CD4-positive, alpha-beta memory T cell (primary cell): Measurements from ENCODE around the gene MCM8. TPM values are rescaled to one million over a fixed set of nuclear protein-coding genes. Genes with fewer than 3 reads are reported as not detected.

Source experiments
- CTCF ChIA-PET: fragments of 350-600 bp; sonication (Branson Sonifier 250); formaldehyde crosslinking; loops from one replicate; lab custom pipeline; 2021; ENCODE audit warnings: inconsistent platforms; ENCODE audit not compliant: partially characterized antibody; lab: Charles Lee
- POLR2A ChIA-PET: fragments of 350-600 bp; sonication (Branson Sonifier 250); formaldehyde crosslinking; loops from one replicate; lab custom pipeline; 2021; ENCODE audit not compliant: partially characterized antibody; lab: Charles Lee
- DNase-seq, 5 donors: peaks; one replicate each; pipeline versions ENCODE4 v3.0.0 to v3.0.0-alpha.2; 2020 to 2022; ENCODE audit warnings: mixed read lengths in 1 of 5
- H3K27ac ChIP-seq: one replicate; pipeline ENCODE4 v1.7.0; 2013; ENCODE audit warnings: low read depth, low read length
- H3K27me3 ChIP-seq: 2 replicates; pipeline ENCODE4 v1.7.0; 2013; ENCODE audit warnings: mild to moderate bottlenecking, low read length, moderate library complexity; ENCODE audit not compliant: insufficient read depth
- H3K36me3 ChIP-seq: 2 replicates; pipeline ENCODE4 v1.7.0; 2013; ENCODE audit warnings: mild to moderate bottlenecking, low read length, moderate library complexity; ENCODE audit not compliant: insufficient read depth
- H3K4me1 ChIP-seq: 2 replicates; pipeline ENCODE4 v1.7.0; 2013; ENCODE audit warnings: mild to moderate bottlenecking, low read length, moderate library complexity; ENCODE audit not compliant: insufficient read depth
- H3K4me3 ChIP-seq, 2 donors: one replicate each; pipeline ENCODE4 v1.7.0; 2013; ENCODE audit warnings: low read length in 2 of 2, mild to moderate bottlenecking in 1 of 2
- H3K9me3 ChIP-seq, 2 donors: one replicate each; pipeline ENCODE4 v1.7.0; 2013; ENCODE audit warnings: low read length in 2 of 2, control low read depth in 1 of 2; ENCODE audit not compliant: control insufficient read depth in 1 of 2
- H3K27ac Mint-ChIP-seq, 7 donors: one replicate each; pipeline ENCODE4 v1.8.0; 2020 to 2021; ENCODE audit warnings: mixed read lengths in 7 of 7, mild to moderate bottlenecking in 6 of 7, inconsistent platforms in 3 of 7, moderate library complexity in 3 of 7
- H3K27me3 Mint-ChIP-seq, 2 donors: one replicate each; pipeline ENCODE4 v1.8.0; 2020 to 2021; ENCODE audit warnings: mixed read lengths in 2 of 2
- H3K36me3 Mint-ChIP-seq, 2 donors: one replicate each; pipeline ENCODE4 v1.8.0; 2020 to 2021; ENCODE audit warnings: mixed read lengths in 2 of 2, inconsistent platforms in 1 of 2, mild to moderate bottlenecking in 1 of 2
- H3K4me1 Mint-ChIP-seq, 4 donors: one replicate each; pipeline ENCODE4 v1.8.0; 2020 to 2021; ENCODE audit warnings: mixed read lengths in 4 of 4, mild to moderate bottlenecking in 1 of 4
- H3K4me3 Mint-ChIP-seq, 8 donors: one replicate each; pipeline ENCODE4 v1.8.0; 2020 to 2021; ENCODE audit warnings: mixed read lengths in 8 of 8, mild to moderate bottlenecking in 7 of 8, moderate library complexity in 6 of 8, inconsistent platforms in 3 of 8
- H3K9me3 Mint-ChIP-seq, 8 donors: one replicate each; pipeline ENCODE4 v1.8.0; 2020 to 2021; ENCODE audit warnings: mixed read lengths in 8 of 8, mild to moderate bottlenecking in 5 of 8, inconsistent platforms in 3 of 8, moderate library complexity in 1 of 8
- intact Hi-C: fragments of 100-400 bp; cut with micrococcal nuclease; formaldehyde crosslinking; loops from one replicate; pipeline ENCODE4 v1.15.1; 2023
- polyA plus RNA-seq, 2 donors: library from polyadenylated mRNA; unstranded; fragments of 300-500 nt; fragmentation: Illumina TruSeq; gene quantifications; one replicate each; pipeline ENCODE4 v1.2.3, GENCODE V29; 2021
- total RNA-seq, 2 experiments: library from RNA; stranded (reverse); gene quantifications; one replicate each; pipeline ENCODE4 v1.2.3, GENCODE V29; 2021

MCM8 gene
- total and polyA plus RNA-seq, 4 experiments from 2014 or later = 0.78 to 11.1 (median 10.2) TPM; not detected in 1

DNA sequence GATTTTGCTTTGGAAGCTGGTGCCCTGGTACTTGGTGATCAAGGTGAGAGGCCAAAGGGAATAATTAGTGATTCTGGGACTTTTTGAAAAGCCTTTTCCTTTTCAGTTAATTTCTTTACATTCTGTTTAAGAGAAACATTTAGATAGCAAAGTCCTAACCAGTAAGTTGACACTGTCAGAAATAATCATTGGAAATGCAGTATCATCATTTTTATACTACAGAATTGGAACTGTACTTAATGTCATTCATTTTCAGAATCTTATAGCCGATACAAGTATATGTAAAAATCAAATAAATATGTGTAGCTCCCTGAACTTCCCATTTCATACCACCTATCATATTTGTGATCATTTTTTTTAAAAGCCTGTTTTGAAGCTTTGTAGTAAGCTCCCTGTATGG lies 27.5 kb downstream of the MCM8 start:
- H3K9me3 Mint-ChIP-seq = no peaks in the 10 kb centered on the region
- no peak for DNase-seq

DNA sequence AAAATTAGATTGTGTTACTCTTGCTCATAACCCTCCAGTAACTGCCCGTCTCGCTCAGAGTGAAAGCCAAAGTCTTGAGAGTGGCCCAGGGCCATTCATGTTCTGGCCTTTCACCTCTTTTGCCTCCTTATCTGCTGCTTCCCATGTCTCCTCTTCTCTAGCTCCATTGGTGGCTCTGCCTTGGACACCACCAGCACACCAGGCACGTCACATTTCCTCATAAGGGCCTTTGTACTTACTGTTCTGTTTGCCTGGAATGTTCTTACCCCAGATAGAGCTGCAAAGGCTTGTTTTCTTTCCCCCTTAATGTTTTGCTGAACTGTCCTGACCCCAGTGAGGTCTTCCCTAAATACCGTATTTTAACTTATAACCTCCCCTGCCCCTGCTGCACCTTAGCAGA lies 29.3 kb downstream of the MCM8 start:
- Mint-ChIP-seq H3K9me3 (no peaks in the 10 kb centered on the region), H3K27me3 (no peaks in the 10 kb centered on the region), H3K4me3 (no peak overlapping the region), H3K36me3 (peaks cover 33 to 44% of the 10 kb centered on the region in 2 donors), H3K4me1 (peaks cover 0 to 1% (median 0%) of the 10 kb centered on the region in 4 donors), H3K27ac (peak overlapping the region in 2 of 7 donors; percentile 68 to 90)
- H3K36me3 ChIP-seq = peaks cover 6% of the 10 kb centered on the region
- no peak overlapping the region for H3K27ac ChIP-seq
- no peaks in the 10 kb centered on the region for H3K9me3 ChIP-seq
- no peak for DNase-seq
- no peaks in the 10 kb centered on the region for H3K4me1 ChIP-seq
- POLR2A ChIA-PET = no interaction called here
- CTCF ChIA-PET = no interaction called here
- no peaks in the 10 kb centered on the region for H3K27me3 ChIP-seq
- intact Hi-C loops = no loop called here
- H3K4me3 ChIP-seq = no peak overlapping the region

More for the DNA sequence above, 27.5 kb downstream of the MCM8 start:
- Histone ChIP-seq H3K4me3 (no peak overlapping the region), H3K9me3 (no peaks in the 10 kb centered on the region), H3K4me1 (no peaks in the 10 kb centered on the region), H3K27ac (no peak overlapping the region), H3K27me3 (no peaks in the 10 kb centered on the region), H3K36me3 (peaks cover 8% of the 10 kb centered on the region)
- Mint-ChIP-seq H3K36me3 (peaks cover 32 to 40% of the 10 kb centered on the region in 2 donors), H3K4me3 (no peak overlapping the region), H3K27me3 (no peaks in the 10 kb centered on the region), H3K4me1 (no peaks in the 10 kb centered on the region), H3K27ac (no peak overlapping the region)
- ChIA-PET POLR2A (no interaction called here), CTCF (interaction anchor here (0.6 kb wide), 2 partner anchors 10 to 95 kb away, joined by 3 to 5 read pairs; no protein-coding TSS in a partner anchor)
- intact Hi-C loops = no loop called here

DNA sequence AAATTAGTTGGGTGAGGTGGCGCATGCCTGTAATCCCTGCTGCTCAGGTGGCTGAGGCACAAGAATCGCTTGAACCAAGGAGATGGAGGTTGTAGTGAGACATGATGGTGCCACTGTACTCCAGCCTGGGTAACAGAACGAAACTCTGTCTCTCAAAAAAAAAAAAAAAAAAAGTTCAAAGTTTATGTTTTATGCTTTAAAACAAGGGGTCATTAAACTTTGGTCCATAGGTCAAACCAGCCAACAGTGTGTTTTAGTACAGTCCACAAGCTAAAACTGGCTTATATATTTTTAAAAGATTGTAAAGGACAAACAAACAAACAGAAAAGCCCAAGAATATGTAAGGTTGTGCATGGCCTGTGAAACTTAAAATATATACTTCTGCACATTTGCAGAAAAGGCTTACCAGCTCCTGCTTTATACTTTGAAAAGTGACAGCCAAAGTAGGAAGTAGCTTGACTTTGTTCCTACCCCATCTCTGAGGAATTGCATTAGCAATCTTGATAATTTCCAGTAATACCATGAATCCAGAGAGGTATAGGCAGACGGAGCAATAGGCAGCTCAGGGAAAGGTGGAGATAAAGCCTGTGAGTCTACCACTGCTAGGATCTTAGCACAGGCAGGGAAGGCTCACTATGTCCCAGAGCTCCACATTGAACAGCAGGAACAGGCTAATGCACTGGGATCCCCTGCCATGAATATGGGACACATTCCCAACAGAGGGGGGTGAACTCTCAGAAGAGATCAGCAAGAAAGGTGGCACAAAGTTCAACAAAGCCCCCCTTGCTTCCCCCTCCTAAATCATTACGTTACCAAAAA lies 30.5 kb downstream of the MCM8 start:
- H3K4me3 ChIP-seq = no peak overlapping the region
- H3K27me3 Mint-ChIP-seq = no peaks in the 10 kb centered on the region
- ChIA-PET POLR2A (no interaction called here), CTCF (interaction anchor here (0.7 to 1.1 kb wide), 2 partner anchors 9 to 157 kb away, joined by 3 read pairs; no protein-coding TSS in a partner anchor)
- intact Hi-C loops = no loop called here
- peaks cover 6% of the 10 kb centered on the region for H3K36me3 ChIP-seq
- H3K27ac ChIP-seq = no peak overlapping the region
- H3K27me3 ChIP-seq = no peaks in the 10 kb centered on the region
- peak overlapping the region in 1 of 7 donors; percentile 43 for H3K27ac Mint-ChIP-seq
- H3K9me3 ChIP-seq = no peaks in the 10 kb centered on the region
- H3K4me1 Mint-ChIP-seq = peaks cover 0 to 4% (median under 1%) of the 10 kb centered on the region in 4 donors
- H3K36me3 Mint-ChIP-seq = peaks cover 34 to 44% of the 10 kb centered on the region in 2 donors
- DNase-seq = no peak
- H3K9me3 Mint-ChIP-seq = no peaks in the 10 kb centered on the region
- H3K4me3 Mint-ChIP-seq = no peak overlapping the region
- H3K4me1 ChIP-seq = no peaks in the 10 kb centered on the region

DNA sequence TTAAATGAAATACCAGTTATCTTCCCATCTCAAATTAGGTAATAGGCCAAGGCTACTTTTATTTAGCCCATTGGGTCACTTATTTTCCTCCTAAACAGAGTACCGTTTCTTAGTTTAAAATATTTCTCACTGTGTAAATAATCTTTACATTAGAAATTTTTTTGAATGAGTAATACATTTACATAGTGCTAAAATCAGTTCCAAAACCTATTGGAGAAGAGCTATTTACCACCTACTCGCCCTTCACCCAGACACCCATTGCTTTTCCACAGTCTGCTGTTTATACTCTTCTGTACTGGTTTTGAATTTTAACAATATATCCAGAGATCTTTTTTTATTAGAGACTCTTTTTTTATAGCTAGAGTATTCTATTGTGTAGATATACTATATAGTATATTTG lies 36.9 kb downstream of the MCM8 start:
- Histone ChIP-seq H3K27me3 (no peaks in the 10 kb centered on the region), H3K27ac (no peak overlapping the region), H3K36me3 (no peaks in the 10 kb centered on the region), H3K9me3 (no peaks in the 10 kb centered on the region), H3K4me1 (no peaks in the 10 kb centered on the region), H3K4me3 (no peak overlapping the region)
- Mint-ChIP-seq H3K4me1 (peaks cover 0 to 8% (median 2%) of the 10 kb centered on the region in 4 donors), H3K27me3 (no peaks in the 10 kb centered on the region), H3K36me3 (peaks cover 21 to 32% of the 10 kb centered on the region in 2 donors), H3K27ac (peak overlapping the region in 1 of 7 donors; percentile 32), H3K4me3 (no peak overlapping the region), H3K9me3 (no peaks in the 10 kb centered on the region)
- POLR2A ChIA-PET = no interaction called here
- intact Hi-C loops = no loop called here
- no peak for DNase-seq
- CTCF ChIA-PET = interaction anchor here (0.6 to 1.5 kb wide), 2 partner anchors 9 to 458 kb away, joined by 3 to 5 read pairs; no protein-coding TSS in a partner anchor

DNA sequence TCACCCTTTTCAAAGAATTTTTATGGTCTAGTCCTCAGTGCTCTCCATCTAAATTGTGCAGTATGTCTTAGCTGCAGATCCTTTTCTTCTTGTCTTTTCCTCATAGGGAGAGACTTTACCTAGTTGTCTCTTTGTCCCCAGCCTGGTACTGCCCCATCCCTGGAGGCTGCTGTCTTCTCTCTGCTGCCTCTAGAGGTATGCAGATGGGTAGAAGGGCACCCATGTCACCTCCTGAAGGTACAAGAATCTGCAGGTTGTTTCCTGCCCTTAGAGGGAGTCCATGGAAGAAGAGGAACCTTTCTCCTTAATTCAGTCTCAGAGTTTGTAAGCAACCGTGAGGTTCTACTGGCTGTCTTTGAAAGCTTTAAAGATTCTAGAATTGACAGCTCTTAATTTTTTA lies 39.1 kb downstream of the MCM8 start:
- Histone ChIP-seq H3K9me3 (no peaks in the 10 kb centered on the region), H3K4me1 (no peaks in the 10 kb centered on the region), H3K27ac (no peak overlapping the region), H3K36me3 (no peaks in the 10 kb centered on the region), H3K4me3 (no peak overlapping the region), H3K27me3 (no peaks in the 10 kb centered on the region)
- ChIA-PET POLR2A (no interaction called here), CTCF (interaction anchor here (1.1 to 1.6 kb wide), 2 partner anchors 9 to 13 kb away, joined by 3 to 4 read pairs; no protein-coding TSS in a partner anchor)
- intact Hi-C loops = no loop called here
- no peaks in the 10 kb centered on the region for H3K9me3 Mint-ChIP-seq
- no peak for DNase-seq
- peaks cover 0 to 7% (median 2%) of the 10 kb centered on the region in 4 donors for H3K4me1 Mint-ChIP-seq
- no peak overlapping the region for H3K4me3 Mint-ChIP-seq
- no peak overlapping the region for H3K27ac Mint-ChIP-seq
- no peaks in the 10 kb centered on the region for H3K27me3 Mint-ChIP-seq
- H3K36me3 Mint-ChIP-seq = peaks cover 20 to 21% of the 10 kb centered on the region in 2 donors

DNA sequence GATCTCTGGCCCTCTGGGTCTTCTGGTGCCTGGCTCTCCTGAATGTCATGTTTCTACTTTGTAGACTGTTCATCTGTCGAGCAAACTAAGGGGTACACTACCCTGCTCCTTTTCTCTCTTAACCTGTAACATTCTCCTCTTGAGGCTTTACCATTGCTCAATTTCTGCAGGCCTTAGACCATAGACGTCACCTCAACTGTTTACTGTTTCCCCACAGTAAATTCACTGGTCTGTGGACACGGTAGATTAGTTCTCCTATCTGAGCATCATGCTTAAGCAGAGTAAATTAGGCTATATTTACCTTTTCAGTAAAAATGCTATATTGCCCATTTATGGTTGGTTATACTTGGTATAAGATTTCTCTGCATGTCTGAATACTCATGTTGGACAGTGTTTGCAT lies 40.5 kb downstream of the MCM8 start:
- H3K9me3 Mint-ChIP-seq = no peaks in the 10 kb centered on the region
- Histone ChIP-seq H3K4me1 (peaks cover 3% of the 10 kb centered on the region), H3K9me3 (no peaks in the 10 kb centered on the region), H3K4me3 (no peak overlapping the region), H3K27ac (no peak overlapping the region), H3K36me3 (no peaks in the 10 kb centered on the region), H3K27me3 (no peaks in the 10 kb centered on the region)
- H3K27ac Mint-ChIP-seq = peak overlapping the region in 4 of 7 donors; percentile 8 to 81 (median 39)
- H3K36me3 Mint-ChIP-seq = peaks cover 17% of the 10 kb centered on the region in 2 donors
- CTCF ChIA-PET = no interaction called here
- H3K4me3 Mint-ChIP-seq = no peak overlapping the region
- POLR2A ChIA-PET = no interaction called here
- intact Hi-C loops = no loop called here
- no peak for DNase-seq
- no peaks in the 10 kb centered on the region for H3K27me3 Mint-ChIP-seq
- peaks cover 6 to 10% (median 8%) of the 10 kb centered on the region in 4 donors for H3K4me1 Mint-ChIP-seq

DNA sequence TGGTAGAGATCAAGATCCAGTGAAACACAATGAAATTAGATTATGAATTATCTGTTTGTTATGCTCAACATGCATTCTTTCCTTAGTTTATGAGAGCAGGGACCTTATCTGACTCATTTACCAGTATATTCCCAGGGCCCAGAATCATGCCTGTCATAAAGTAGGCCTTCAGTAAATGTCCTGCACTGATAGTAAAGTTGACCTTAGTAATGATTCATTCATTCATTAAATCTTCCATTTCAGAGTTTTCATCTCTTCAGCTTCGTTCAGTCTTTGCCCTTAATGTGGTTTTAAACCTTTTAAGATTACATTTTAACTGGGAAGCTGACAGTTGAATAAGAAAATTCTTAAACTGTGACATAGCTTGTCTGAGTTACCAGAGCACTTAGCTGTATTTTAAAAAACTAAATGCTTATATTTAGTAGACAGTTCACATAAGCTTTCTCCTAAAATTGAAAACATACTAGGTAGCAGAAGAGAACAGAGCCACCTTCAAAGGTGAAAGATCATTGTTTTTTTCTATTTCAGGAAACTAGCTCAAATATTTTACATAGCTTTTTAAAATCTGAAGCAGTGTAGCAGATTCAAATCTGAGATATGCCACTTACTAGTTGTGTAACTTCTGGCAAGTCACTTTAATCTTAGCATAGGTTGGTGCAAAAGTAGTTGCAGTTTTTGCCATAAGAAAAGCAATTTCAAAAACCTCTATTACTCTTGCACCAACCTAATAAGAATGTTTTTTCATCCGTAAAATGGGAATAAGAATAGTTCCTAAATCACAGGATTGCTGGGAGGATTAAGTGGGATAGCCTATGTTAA lies 41.4 kb downstream of the MCM8 start:
- H3K4me3 Mint-ChIP-seq = no peak overlapping the region
- ChIA-PET POLR2A (no interaction called here), CTCF (interaction anchor here (1.0 kb wide), 1 partner anchor 13 kb away, joined by 3 read pairs; no protein-coding TSS in a partner anchor)
- no peaks in the 10 kb centered on the region for H3K36me3 ChIP-seq
- DNase-seq = no peak
- no peak overlapping the region for H3K27ac ChIP-seq
- no peaks in the 10 kb centered on the region for H3K9me3 ChIP-seq
- no peaks in the 10 kb centered on the region for H3K27me3 Mint-ChIP-seq
- peaks cover 12% of the 10 kb centered on the region for H3K4me1 ChIP-seq
- intact Hi-C loops = no loop called here
- H3K4me3 ChIP-seq = no peak overlapping the region
- peaks cover 8 to 17% (median 11%) of the 10 kb centered on the region in 4 donors for H3K4me1 Mint-ChIP-seq
- no peaks in the 10 kb centered on the region for H3K9me3 Mint-ChIP-seq
- H3K27me3 ChIP-seq = no peaks in the 10 kb centered on the region
- H3K27ac Mint-ChIP-seq = peak overlapping the region in 4 of 7 donors; percentile 17 to 60 (median 50)
- H3K36me3 Mint-ChIP-seq = peaks cover 11 to 17% of the 10 kb centered on the region in 2 donors
